CD14-positive monocyte (primary cell): ENCODE measurements around the gene RPL31. TPM values are rescaled to one million over a fixed set of nuclear protein-coding genes. Genes with fewer than 3 reads are reported as not detected.

Experiments used
- DNase-seq, 3 donors: peaks; one replicate each; pipeline ENCODE4 v3.0.0-alpha.2; 2011 to 2022
- H2AFZ ChIP-seq: 2 replicates; pipeline ENCODE4 v1.6.0; 2012; ENCODE audit warnings: mild to moderate bottlenecking, low read depth, low read length, inconsistent platforms; ENCODE audit not compliant: insufficient read depth, poor library complexity, severe bottlenecking
- H3K27ac ChIP-seq, 2 donors: 1 replicate in 1 of 2; 2 replicates in 1 of 2; pipeline ENCODE4 v1.5.1; 2012 to 2013; ENCODE audit warnings: low read length in 2 of 2, control low read depth in 1 of 2, inconsistent platforms in 1 of 2, low read depth in 1 of 2, mild to moderate bottlenecking in 1 of 2
- H3K27me3 ChIP-seq, 2 donors: one replicate each; pipeline versions ENCODE4 v1.6.0 to v1.6.1; 2011 to 2013; ENCODE audit warnings: low read length in 2 of 2; ENCODE audit not compliant: control insufficient read depth in 2 of 2, insufficient read depth in 2 of 2
- H3K36me3 ChIP-seq, 2 donors: replicated peaks in 1 of 2; 1 replicate in 1 of 2; 2 replicates in 1 of 2; pipeline versions ENCODE4 v1.5.1 to v1.6.1; 2012 to 2013; ENCODE audit warnings: low read length in 2 of 2, control low read depth in 1 of 2, inconsistent platforms in 1 of 2, mild to moderate bottlenecking in 1 of 2; ENCODE audit not compliant: insufficient read depth in 2 of 2, control insufficient read depth in 1 of 2
- H3K4me1 ChIP-seq, 2 donors: 1 replicate in 1 of 2; 2 replicates in 1 of 2; pipeline versions ENCODE4 v1.5.1 to v1.6.1; 2012 to 2013; ENCODE audit warnings: low read length in 2 of 2, control low read depth in 1 of 2, inconsistent platforms in 1 of 2, mild to moderate bottlenecking in 1 of 2, moderate library complexity in 1 of 2; ENCODE audit not compliant: insufficient read depth in 2 of 2, control insufficient read depth in 1 of 2
- H3K4me2 ChIP-seq: replicated peaks from 2 replicates; pipeline ENCODE3; 2012; ENCODE audit warnings: low read length, moderate library complexity, mild to moderate bottlenecking; ENCODE audit not compliant: poor library complexity, severe bottlenecking; ENCODE audit errors: extremely low read depth
- H3K4me3 ChIP-seq, 3 experiments: fragments of 200-600 bp in 1 of 3; sonication (generic) in 1 of 3; replicated peaks in 1 of 3; 1 replicate in 2 of 3; 2 replicates in 1 of 3; pipeline ENCODE4 v1.5.1; 2011 to 2013; ENCODE audit warnings: low read length in 3 of 3, mild to moderate bottlenecking in 3 of 3, control low read depth in 2 of 3, low read depth in 2 of 3, inconsistent platforms in 1 of 3, moderate library complexity in 1 of 3
- H3K79me2 ChIP-seq: 2 replicates; pipeline ENCODE4 v1.6.0; 2012; ENCODE audit warnings: mild to moderate bottlenecking, control low read depth, inconsistent platforms, low read length, moderate library complexity; ENCODE audit not compliant: insufficient read depth
- H3K9ac ChIP-seq: 2 replicates; pipeline ENCODE4 v1.6.0; 2017; ENCODE audit warnings: low read length, mild to moderate bottlenecking; ENCODE audit not compliant: insufficient read depth, poor library complexity, severe bottlenecking
- H3K9me3 ChIP-seq, 2 donors: replicated peaks in 1 of 2; 1 replicate in 1 of 2; 2 replicates in 1 of 2; pipeline versions ENCODE4 v1.5.1 to v1.6.1; 2012 to 2013; ENCODE audit warnings: low read length in 2 of 2, control low read depth in 1 of 2; ENCODE audit not compliant: control insufficient read depth in 1 of 2, insufficient read depth in 1 of 2
- H4K20me1 ChIP-seq: 2 replicates; pipeline ENCODE4 v1.6.0; 2012; ENCODE audit warnings: mild to moderate bottlenecking, low read length, control low read depth, moderate library complexity; ENCODE audit not compliant: insufficient read depth
- H3K27ac Mint-ChIP-seq, 7 donors: one replicate each; pipeline ENCODE4 v1.8.0; 2020; ENCODE audit warnings: mild to moderate bottlenecking in 7 of 7, mixed read lengths in 7 of 7, moderate library complexity in 6 of 7, inconsistent platforms in 2 of 7
- H3K27me3 Mint-ChIP-seq, 3 donors: one replicate each; pipeline ENCODE4 v1.8.0; 2021 to 2022; ENCODE audit warnings: low read depth in 3 of 3, mild to moderate bottlenecking in 3 of 3, mixed read lengths in 3 of 3, moderate library complexity in 3 of 3, inconsistent platforms in 1 of 3
- H3K36me3 Mint-ChIP-seq, 2 donors: one replicate each; pipeline ENCODE4 v1.8.0; 2020; ENCODE audit warnings: mixed read lengths in 2 of 2, inconsistent platforms in 1 of 2, mild to moderate bottlenecking in 1 of 2
- H3K4me1 Mint-ChIP-seq: one replicate; pipeline ENCODE4 v1.8.0; 2020; ENCODE audit warnings: mild to moderate bottlenecking, mixed read lengths
- H3K4me3 Mint-ChIP-seq, 2 donors: one replicate each; pipeline ENCODE4 v1.8.0; 2020; ENCODE audit warnings: mild to moderate bottlenecking in 2 of 2, mixed read lengths in 2 of 2, moderate library complexity in 1 of 2
- H3K9me3 Mint-ChIP-seq, 7 donors: one replicate each; pipeline ENCODE4 v1.8.0; 2020 to 2022; ENCODE audit warnings: mixed read lengths in 7 of 7, mild to moderate bottlenecking in 6 of 7, moderate library complexity in 6 of 7, inconsistent platforms in 2 of 7
- CTCF ChIP-seq: fragments of 200-600 bp; IDR thresholded peaks from one replicate; pipeline ENCODE4 v1.8.0; 2022; ENCODE audit warnings: antibody characterized with exemption, mild to moderate bottlenecking
- WGBS: methylation state at CpG from one replicate; pipeline ENCODE4 v1.1.5; 2013; ENCODE audit warnings: missing lambda C conversion rate; ENCODE audit not compliant: insufficient coverage; 5-methylcytosine and 5-hydroxymethylcytosine counted together
- intact Hi-C, 2 donors: fragments of 100-400 bp; cut with micrococcal nuclease; formaldehyde crosslinking; loops; one replicate each; pipeline versions ENCODE4 v1.15.0 to v1.15.1; 2023
- polyA plus RNA-seq, 3 donors: library from polyadenylated mRNA; depleted of rRNA in 1 of 3; unstranded in 2 of 3; stranded (reverse) in 1 of 3; fragments of 300-500 nt in 2 of 3; fragments of >200 nt in 1 of 3; fragmentation: Illumina TruSeq in 2 of 3; gene quantifications; 1 replicate in 2 of 3; 2 replicates in 1 of 3; pipeline ENCODE4 v1.2.3, GENCODE V29; 2012 to 2021

The RPL31 gene
- polyA plus RNA-seq, 3 donors = 1,537 to 2,299 (median 1,998) TPM

- Histone ChIP-seq H3K4me2 (no peak overlapping the region), H3K9me3 (no peaks in the 10 kb centered on the region), H3K27ac (no peak overlapping the region), H2AFZ (no peak overlapping the region), H3K27me3 (no peaks in the 10 kb centered on the region), H3K36me3 (no peaks in the 10 kb centered on the region), H3K79me2 (no peaks in the 10 kb centered on the region), H4K20me1 (no peaks in the 10 kb centered on the region), H3K4me3 (no peak overlapping the region), H3K9ac (no peak overlapping the region), H3K4me1 (no peaks in the 10 kb centered on the region)
- intact Hi-C loops = no loop called here
- Mint-ChIP-seq H3K27me3 (peaks cover 2 to 7% (median 4%) of the 10 kb centered on the region in 3 donors), H3K4me1 (peaks cover 3% of the 10 kb centered on the region), H3K9me3 (peaks cover 0 to 5% (median 0%) of the 10 kb centered on the region in 7 donors), H3K4me3 (no peak overlapping the region), H3K27ac (peak overlapping the region in 1 of 7 donors; percentile 36), H3K36me3 (no peaks in the 10 kb centered on the region)
- DNase-seq = no peak
- 97% methylated on average over 5 of the region's 11 CpGs for WGBS
- no peak for TF ChIP-seq CTCF
Measured at GRCh38 chr2:100953406-100954043, 48.6 kb upstream of the RPL31 start.

- TF ChIP-seq CTCF = no peak
- no peaks in the 10 kb centered on the region for H3K27me3 ChIP-seq
- H3K36me3 ChIP-seq = no peaks in the 10 kb centered on the region
- no peak overlapping the region for H3K4me2 ChIP-seq
- peaks cover 0 to 5% (median 0%) of the 10 kb centered on the region in 7 donors for H3K9me3 Mint-ChIP-seq
- intact Hi-C loops = no loop called here
- H2AFZ ChIP-seq = no peak overlapping the region
- no peaks in the 10 kb centered on the region for H3K36me3 Mint-ChIP-seq
- no peak overlapping the region for H3K4me3 ChIP-seq
- H4K20me1 ChIP-seq = no peaks in the 10 kb centered on the region
- no peak overlapping the region for H3K27ac ChIP-seq
- no peaks in the 10 kb centered on the region for H3K9me3 ChIP-seq
- H3K27me3 Mint-ChIP-seq = peaks cover 3 to 9% (median 4%) of the 10 kb centered on the region in 3 donors
- H3K27ac Mint-ChIP-seq = peak overlapping the region in 1 of 7 donors; percentile 36
- 90% methylated on average over 2 of the region's 6 CpGs for WGBS
- no peaks in the 10 kb centered on the region for H3K4me1 ChIP-seq
- no peak overlapping the region for H3K9ac ChIP-seq
- no peaks in the 10 kb centered on the region for H3K79me2 ChIP-seq
- no peak overlapping the region for H3K4me3 Mint-ChIP-seq
- peaks cover 3% of the 10 kb centered on the region for H3K4me1 Mint-ChIP-seq
- DNase-seq = no peak
Measured at GRCh38 chr2:100954044-100954420, 48.1 kb upstream of the RPL31 start.
